Right atrium auricular region (tissue), 2 donors: Measurements from ENCODE around the gene ASH1L. TPM values are rescaled to one million over a fixed set of nuclear protein-coding genes. Genes with fewer than 3 reads are reported as not detected.

Experiments
- DNase-seq: peaks from one replicate; pipeline ENCODE4 v3.0.0-alpha.2; 2019; ENCODE audit warnings: low spot score
- H3K27ac ChIP-seq, 2 donors: fragments of 200-600 bp; sonication (generic); 1 replicate in 1 of 2; 2 replicates in 1 of 2; pipeline ENCODE4 v1.5.1; 2016 to 2019
- H3K27me3 ChIP-seq, 2 donors: fragments of 200-600 bp; sonication (generic); one replicate each; pipeline versions ENCODE4 v1.5.1 to v1.6.0; 2017 to 2019
- H3K36me3 ChIP-seq: fragments of 200-600 bp; sonication (generic); one replicate; pipeline ENCODE4 v1.5.1; 2016
- H3K4me1 ChIP-seq, 2 donors: fragments of 200-600 bp; sonication (generic); one replicate each; pipeline versions ENCODE4 v1.5.1 to v1.6.0; 2017 to 2019
- H3K4me3 ChIP-seq, 2 donors: fragments of 200-600 bp; sonication (generic); 1 replicate in 1 of 2; 2 replicates in 1 of 2; pipeline ENCODE4 v1.5.1; 2017 to 2019; ENCODE audit warnings: mild to moderate bottlenecking in 1 of 2, moderate library complexity in 1 of 2
- H3K9me3 ChIP-seq, 2 donors: fragments of 200-600 bp; sonication (generic); one replicate each; pipeline ENCODE4 v1.5.1; 2019
- total RNA-seq, 2 donors: library from RNA; depleted of rRNA; stranded (reverse); fragments of >200 nt; gene quantifications; one replicate each; pipeline ENCODE4 v1.1.0, GENCODE V29; 2016
- TF ChIP-seq, protein P1 (sequence below), 2 donors: fragments of 200-600 bp; sonication (generic); IDR thresholded peaks; one replicate each; pipeline ENCODE4 v1.5.1; 2019; ENCODE audit warnings: antibody characterized with exemption in 2 of 2

The ASH1L gene
- total RNA-seq, 2 donors from 2014 or later = 37.2 to 50.2 TPM

DNA sequence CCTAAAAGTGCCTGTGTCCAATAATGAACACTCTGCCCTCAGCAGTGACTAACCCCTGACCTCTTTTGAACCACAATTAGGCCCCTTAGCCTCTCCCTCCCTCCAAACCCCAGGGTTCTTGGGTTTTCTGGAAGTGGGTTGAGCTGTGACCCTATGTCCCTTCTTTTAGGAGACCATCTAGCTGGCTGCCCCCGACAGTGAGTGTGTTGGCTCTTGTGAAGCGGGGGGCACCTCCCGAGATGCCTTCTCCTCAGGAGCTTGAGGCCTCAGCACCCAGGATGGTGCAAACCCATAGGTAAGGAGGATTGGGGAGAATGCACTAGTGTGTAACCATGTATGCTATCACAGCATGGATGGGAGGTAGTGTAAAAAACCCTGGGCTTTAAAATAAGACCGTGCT, 234.6 kb downstream of the ASH1L start:
- Histone ChIP-seq H3K27ac (no peak overlapping the region), H3K9me3 (no peaks in the 10 kb centered on the region), H3K36me3 (peaks cover 33% of the 10 kb centered on the region), H3K27me3 (no peaks in the 10 kb centered on the region), H3K4me1 (peaks cover 0 to 15% of the 10 kb centered on the region in 2 donors), H3K4me3 (no peak overlapping the region)
- no peak for DNase-seq
- TF ChIP-seq, protein P1, sequence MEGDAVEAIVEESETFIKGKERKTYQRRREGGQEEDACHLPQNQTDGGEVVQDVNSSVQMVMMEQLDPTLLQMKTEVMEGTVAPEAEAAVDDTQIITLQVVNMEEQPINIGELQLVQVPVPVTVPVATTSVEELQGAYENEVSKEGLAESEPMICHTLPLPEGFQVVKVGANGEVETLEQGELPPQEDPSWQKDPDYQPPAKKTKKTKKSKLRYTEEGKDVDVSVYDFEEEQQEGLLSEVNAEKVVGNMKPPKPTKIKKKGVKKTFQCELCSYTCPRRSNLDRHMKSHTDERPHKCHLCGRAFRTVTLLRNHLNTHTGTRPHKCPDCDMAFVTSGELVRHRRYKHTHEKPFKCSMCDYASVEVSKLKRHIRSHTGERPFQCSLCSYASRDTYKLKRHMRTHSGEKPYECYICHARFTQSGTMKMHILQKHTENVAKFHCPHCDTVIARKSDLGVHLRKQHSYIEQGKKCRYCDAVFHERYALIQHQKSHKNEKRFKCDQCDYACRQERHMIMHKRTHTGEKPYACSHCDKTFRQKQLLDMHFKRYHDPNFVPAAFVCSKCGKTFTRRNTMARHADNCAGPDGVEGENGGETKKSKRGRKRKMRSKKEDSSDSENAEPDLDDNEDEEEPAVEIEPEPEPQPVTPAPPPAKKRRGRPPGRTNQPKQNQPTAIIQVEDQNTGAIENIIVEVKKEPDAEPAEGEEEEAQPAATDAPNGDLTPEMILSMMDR (IDR thresholded peaks at IDR 0.05) = no peak

DNA sequence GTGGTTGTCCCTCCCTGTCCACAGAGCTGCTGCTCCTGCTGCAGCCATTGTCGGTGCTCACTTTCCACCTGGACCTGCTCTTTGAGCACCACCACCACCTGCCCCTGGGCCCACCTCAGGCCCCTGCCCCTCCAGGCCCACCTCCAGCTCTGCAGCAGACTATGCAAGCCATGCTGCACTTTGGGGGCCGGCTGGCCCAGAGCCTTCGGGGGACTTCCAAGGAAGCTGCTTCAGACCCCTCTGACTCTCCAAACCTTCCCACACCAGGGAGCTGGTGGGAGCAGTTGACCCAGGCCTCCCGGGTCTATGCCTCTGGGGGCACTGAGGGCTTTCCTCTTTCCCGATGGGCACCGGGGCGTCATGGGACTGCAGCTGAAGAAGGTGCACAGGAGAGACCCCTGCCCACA, 236.0 kb downstream of the ASH1L start:
- no peaks in the 10 kb centered on the region for H3K27me3 ChIP-seq
- no peak for DNase-seq
- H3K4me3 ChIP-seq = no peak overlapping the region
- peaks cover 0 to 27% of the 10 kb centered on the region in 2 donors for H3K4me1 ChIP-seq
- H3K36me3 ChIP-seq = peaks cover 33% of the 10 kb centered on the region
- TF ChIP-seq, protein P1 (IDR thresholded peaks at IDR 0.05) = no peak
- no peak overlapping the region for H3K27ac ChIP-seq
- H3K9me3 ChIP-seq = no peaks in the 10 kb centered on the region

DNA sequence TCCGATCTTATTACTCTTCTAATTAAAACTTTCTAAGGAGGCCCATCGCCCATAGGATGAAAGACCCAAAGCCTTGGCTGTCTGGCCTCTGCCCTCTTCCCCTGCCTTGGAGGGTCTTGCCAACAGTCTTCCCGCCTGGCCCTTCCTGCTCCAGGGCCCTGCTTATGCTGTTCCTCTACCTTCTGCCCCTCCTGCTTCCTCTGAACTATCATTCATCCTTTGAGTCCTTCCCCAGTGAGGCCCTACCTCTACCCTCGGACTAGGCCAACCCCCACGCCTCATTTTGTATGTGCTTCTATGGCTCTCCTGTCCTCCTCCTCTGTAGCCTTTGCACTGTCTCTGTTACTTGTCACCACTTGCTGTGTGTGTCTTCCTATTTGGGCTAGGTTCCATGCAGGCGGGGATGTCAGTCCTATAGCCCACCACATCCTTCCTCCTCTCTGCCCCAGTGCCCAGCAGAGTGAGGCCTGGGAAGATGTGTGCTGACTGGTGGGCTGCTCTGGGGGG, 236.5 kb downstream of the ASH1L start:
- TF ChIP-seq, protein P1 (IDR thresholded peaks at IDR 0.05) = no peak
- no peaks in the 10 kb centered on the region for H3K9me3 ChIP-seq
- peaks cover 31% of the 10 kb centered on the region for H3K36me3 ChIP-seq
- H3K27me3 ChIP-seq = no peaks in the 10 kb centered on the region
- H3K4me3 ChIP-seq = no peak overlapping the region
- H3K27ac ChIP-seq = no peak overlapping the region
- no peak for DNase-seq
- peaks cover 0 to 33% of the 10 kb centered on the region in 2 donors for H3K4me1 ChIP-seq

DNA sequence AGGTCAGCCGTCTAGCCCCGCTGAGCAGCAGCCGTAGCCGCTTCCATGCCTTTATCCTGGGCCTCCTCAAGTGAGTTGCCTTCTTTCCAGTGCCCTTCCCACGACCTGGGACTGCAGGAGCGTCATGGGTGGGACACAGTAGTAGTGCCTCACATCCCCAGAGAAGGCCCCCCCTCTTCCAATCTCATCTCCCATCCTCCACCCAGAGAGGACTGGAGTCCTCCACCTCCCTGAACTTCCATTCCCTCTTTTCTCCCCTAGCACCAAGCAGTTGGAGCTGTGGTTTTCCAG, 237.1 kb downstream of the ASH1L start:
- DNase-seq = no peak
- Histone ChIP-seq H3K9me3 (no peaks in the 10 kb centered on the region), H3K4me3 (peak overlapping the region; percentile 72 to 80), H3K27me3 (no peaks in the 10 kb centered on the region), H3K36me3 (peaks cover 26% of the 10 kb centered on the region), H3K27ac (peak overlapping the region in 1 of 2 donors; percentile 99), H3K4me1 (peaks cover 0 to 35% of the 10 kb centered on the region in 2 donors)
- TF ChIP-seq, protein P1 (IDR thresholded peaks at IDR 0.05) = no peak

DNA sequence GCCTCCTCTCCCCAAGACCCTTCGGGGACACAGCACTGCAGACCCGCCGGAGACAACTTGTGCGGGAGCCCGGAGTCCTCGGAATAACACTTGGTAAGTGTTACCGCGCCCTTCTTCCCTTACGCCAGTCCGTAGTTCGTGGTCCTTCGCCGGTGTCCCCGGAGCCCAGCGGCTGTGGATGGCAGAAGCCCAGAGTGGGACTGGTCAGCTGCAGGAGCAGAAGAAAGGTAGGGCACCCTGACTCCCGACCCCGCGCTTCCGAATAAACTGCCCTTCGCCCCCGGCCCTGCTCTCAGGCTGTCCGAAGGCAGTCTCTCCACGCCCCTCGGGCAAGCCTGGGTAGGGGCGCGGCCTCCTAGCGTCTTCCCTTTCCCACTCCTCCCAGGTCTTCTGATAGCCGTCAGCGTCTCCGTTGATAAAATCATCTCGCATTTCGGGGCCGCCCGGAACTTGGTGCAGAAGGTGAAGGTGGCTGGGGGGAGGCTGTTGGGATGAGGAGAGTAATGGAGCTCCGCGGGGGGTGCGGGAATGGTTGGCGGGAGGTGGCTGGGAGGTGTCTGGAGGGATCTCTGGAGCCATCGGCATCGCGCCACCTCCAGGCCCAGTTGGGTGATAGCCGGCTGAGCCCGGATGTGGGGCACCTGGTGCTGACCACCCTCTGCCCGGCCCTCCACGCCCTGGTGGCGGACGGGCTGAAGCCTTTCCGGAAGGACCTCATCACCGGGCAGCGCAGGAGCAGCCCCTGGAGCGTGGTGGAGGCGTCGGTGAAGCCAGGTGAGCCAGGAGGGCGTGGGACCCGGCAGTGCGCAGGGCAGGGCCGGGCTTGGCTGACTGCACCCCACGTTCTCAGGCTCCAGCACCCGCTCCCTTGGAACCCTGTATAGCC, 237.6 kb downstream of the ASH1L start:
- Histone ChIP-seq H3K4me1 (peaks cover 0 to 41% of the 10 kb centered on the region in 2 donors), H3K9me3 (no peaks in the 10 kb centered on the region), H3K27ac (peak overlapping the region; percentile 97 to 99), H3K27me3 (no peaks in the 10 kb centered on the region), H3K4me3 (peak overlapping the region; percentile 72 to 80), H3K36me3 (peaks cover 20% of the 10 kb centered on the region)
- TF ChIP-seq, protein P1 (IDR thresholded peaks at IDR 0.05) = peak in 1 of 2 donors; percentile 40
- DNase-seq = no peak
